ENCODE measurements around the gene CSTPP1.

GRCh38 chr11:47155879-47156278, 219.3 kb downstream of the CSTPP1 start:
- TF ChIP-seq CTCF (IDR thresholded peaks at IDR 0.05) (no peak), EZH2 (IDR thresholded peaks at IDR 0.05) (no peak)
